Activated naive CD4-positive, alpha-beta T cell treated with anti-CD3 and anti-CD28 coated beads, Interleukin-2, amount 50 U/mL, for 72 hours (primary cell): ENCODE data around the gene CILP2. TPM values are rescaled to one million over a fixed set of nuclear protein-coding genes. Genes with fewer than 3 reads are reported as not detected.

Experiments used
- ATAC-seq, 2 donors: fragments of 150-1000 bp; cut with Tn5 transposase; 2 replicates each; pipeline ENCODE4 v1.10.0; 2021; ENCODE audit warnings: mild to moderate bottlenecking in 2 of 2, moderate library complexity in 2 of 2
- DNase-seq, 2 donors: peaks; one replicate each; pipeline ENCODE4 v3.0.0; 2021 to 2022; ENCODE audit warnings: low spot score in 2 of 2
- H3K27ac Mint-ChIP-seq, 2 donors: one replicate each; pipeline ENCODE4 v1.8.0; 2022; ENCODE audit warnings: mild to moderate bottlenecking in 2 of 2, mixed read lengths in 2 of 2
- H3K36me3 Mint-ChIP-seq, 2 donors: one replicate each; pipeline ENCODE4 v1.8.0; 2022; ENCODE audit warnings: mixed read lengths in 2 of 2
- H3K9me3 Mint-ChIP-seq, 2 donors: one replicate each; pipeline ENCODE4 v1.8.0; 2022; ENCODE audit warnings: mixed read lengths in 2 of 2
- total RNA-seq, 2 donors: library from RNA; stranded (reverse); gene quantifications; one replicate each; pipeline ENCODE4 v1.2.3, GENCODE V29; 2022

CILP2 gene
- total RNA-seq, 2 donors from 2014 or later, result 0.25 to 0.31 TPM

DNA sequence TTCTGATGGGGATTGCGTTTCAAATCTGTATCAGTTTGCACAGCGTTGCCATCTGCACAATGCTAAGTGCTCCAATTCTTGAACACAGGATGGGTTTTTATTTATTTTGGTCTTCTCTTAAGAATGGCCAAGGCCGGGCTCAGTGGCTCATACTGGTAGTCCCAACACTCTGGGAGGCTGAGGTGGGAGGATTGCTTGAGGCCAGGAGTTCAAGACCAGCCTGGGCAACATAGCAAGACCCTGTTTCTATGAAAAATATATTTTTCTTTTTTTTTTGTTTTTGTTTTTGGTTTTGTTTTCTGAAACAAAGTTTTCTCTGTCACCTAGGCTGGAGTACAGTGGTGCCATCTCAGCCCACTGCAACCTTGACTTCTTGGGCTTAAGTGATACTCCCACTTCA, 14.9 kb upstream of the CILP2 start:
- ATAC-seq (no peak), DNase-seq (no peak)
- peak overlapping the region in 1 of 2 donors; percentile 14 for H3K27ac Mint-ChIP-seq
- peaks cover 5 to 28% of the 10 kb centered on the region in 2 donors for H3K36me3 Mint-ChIP-seq
- H3K9me3 Mint-ChIP-seq, result no peaks in the 10 kb centered on the region

DNA sequence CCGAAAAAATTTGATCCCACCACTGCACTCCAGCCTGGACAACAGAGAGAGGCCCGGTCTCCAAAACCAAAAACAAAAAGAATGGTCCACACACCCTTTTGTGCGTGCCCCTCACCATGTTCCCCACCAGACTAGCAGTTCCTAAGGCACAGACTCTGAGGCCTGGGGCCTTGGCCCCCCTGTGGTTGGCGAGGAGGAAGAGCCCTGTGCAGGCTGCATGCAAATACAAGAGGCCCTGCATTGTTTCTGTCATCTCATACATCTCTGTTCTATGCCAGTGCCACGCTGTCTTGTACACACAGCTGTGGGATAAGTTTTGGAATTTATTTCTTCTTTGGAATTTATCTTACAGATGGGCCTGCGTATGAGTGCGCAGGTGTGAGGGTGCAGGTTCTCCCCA, 14.0 kb upstream of the CILP2 start:
- H3K36me3 Mint-ChIP-seq, result peaks cover 5 to 27% of the 10 kb centered on the region in 2 donors
- H3K27ac Mint-ChIP-seq, result no peak overlapping the region
- no peak for DNase-seq
- ATAC-seq, result no peak
- H3K9me3 Mint-ChIP-seq, result no peaks in the 10 kb centered on the region

- H3K36me3 Mint-ChIP-seq, result peaks cover 0 to 9% of the 10 kb centered on the region in 2 donors
- ATAC-seq (no peak), DNase-seq (no peak)
- no peak overlapping the region for H3K27ac Mint-ChIP-seq
- no peaks in the 10 kb centered on the region for H3K9me3 Mint-ChIP-seq
Measured at GRCh38 chr19:19525611-19526380, 12.3 kb upstream of the CILP2 start.

GRCh38 chr19:19526581-19527370, 11.3 kb upstream of the CILP2 start:
- DNase-seq (no peak), ATAC-seq (no peak)
- no peak overlapping the region for H3K27ac Mint-ChIP-seq
- no peaks in the 10 kb centered on the region for H3K9me3 Mint-ChIP-seq
- peaks cover 0 to 6% of the 10 kb centered on the region in 2 donors for H3K36me3 Mint-ChIP-seq

GRCh38 chr19:19527371-19527656, 10.8 kb upstream of the CILP2 start:
- Mint-ChIP-seq H3K27ac (no peak overlapping the region), H3K36me3 (peaks cover 0 to 6% of the 10 kb centered on the region in 2 donors), H3K9me3 (no peaks in the 10 kb centered on the region)
- no peak for DNase-seq
- ATAC-seq, result no peak

- DNase-seq (no peak), ATAC-seq (no peak)
- no peaks in the 10 kb centered on the region for H3K9me3 Mint-ChIP-seq
- H3K36me3 Mint-ChIP-seq, result peaks cover 0 to 1% of the 10 kb centered on the region in 2 donors
- H3K27ac Mint-ChIP-seq, result no peak overlapping the region
Measured at GRCh38 chr19:19527674-19528625, 10.1 kb upstream of the CILP2 start.

DNA sequence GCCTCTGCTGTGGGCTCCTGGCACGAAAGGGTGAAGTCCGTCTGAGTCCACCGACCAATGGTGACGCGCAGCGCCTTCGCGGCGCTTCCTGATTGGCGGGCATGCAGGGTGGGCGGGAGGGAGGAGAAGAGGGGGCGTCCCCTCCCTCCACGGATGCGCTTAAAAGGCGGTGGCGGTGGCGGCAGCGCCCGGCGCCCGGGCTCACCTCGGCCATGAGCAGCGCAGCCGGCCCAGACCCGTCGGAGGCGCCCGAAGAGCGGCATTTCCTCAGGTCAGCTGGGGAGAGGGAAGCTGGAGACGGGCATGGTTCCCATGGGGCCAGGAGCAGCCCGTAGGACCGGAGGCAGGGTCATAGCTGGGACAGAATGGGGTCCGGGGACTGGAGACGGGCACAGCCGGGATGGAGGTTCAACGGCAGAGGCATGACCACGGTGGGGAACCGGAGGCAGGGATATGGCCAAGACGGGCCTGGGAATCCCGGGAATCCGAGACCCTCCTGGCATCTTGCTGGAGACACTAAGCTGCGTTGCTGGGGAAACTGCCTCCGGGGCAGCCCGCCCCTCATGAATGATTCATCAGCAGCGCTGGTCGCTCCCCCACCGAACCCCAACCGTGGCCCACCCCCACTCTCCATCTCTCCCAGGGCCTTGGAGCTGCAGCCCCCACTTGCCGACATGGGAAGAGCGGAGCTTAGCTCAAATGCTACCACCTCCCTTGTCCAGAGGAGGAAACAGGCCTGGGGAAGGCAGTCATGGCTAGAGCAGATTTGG, 9.2 kb upstream of the CILP2 start, which contains the start of gene YJEFN3:
Gene YJEFN3 (plus strand): TSS at position 191 of the 770 bp plus-strand sequence. CDS start 22 bp downstream, at position 213.
- ATAC-seq (no peak), DNase-seq (no peak)
- no peaks in the 10 kb centered on the region for H3K36me3 Mint-ChIP-seq
- H3K9me3 Mint-ChIP-seq, result no peaks in the 10 kb centered on the region
- H3K27ac Mint-ChIP-seq, result no peak within 1 kb of the TSS

DNA sequence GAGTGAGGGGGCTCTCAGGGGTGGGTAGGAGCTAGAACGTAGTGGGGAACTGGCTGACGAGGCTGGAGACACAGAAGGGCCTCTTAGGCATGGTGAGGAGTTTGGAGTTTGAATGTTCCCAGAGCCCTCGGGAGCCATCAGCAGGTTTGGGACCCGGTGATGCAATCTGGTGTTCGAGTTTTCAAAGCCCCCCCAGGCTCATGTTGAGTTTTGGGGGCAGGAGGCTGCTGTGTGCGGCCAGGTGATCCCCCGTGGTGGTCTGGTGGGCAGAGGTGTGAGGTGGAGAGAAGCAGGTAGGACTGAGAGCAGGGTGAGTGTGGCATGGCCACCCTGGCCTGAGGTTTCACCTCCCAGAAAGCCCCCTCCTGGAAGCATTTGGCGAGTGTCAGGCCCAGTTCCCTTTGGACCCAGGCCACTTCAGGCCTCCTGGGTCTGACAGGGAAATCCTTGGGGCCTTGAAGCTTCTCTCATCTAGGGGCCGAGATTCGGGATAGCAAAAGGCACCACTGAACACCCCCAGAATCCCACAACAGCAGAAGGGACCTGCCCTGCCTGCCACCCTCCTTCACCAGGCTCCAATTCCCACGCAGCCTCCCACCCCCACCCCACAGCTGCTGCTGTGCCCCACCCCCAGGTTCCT, 8.2 kb upstream of the CILP2 start:
- DNase-seq, result no peak
- Mint-ChIP-seq H3K27ac (no peak overlapping the region), H3K9me3 (no peaks in the 10 kb centered on the region), H3K36me3 (no peaks in the 10 kb centered on the region)
- no peak for ATAC-seq

- no peaks in the 10 kb centered on the region for H3K9me3 Mint-ChIP-seq
- H3K36me3 Mint-ChIP-seq, result no peaks in the 10 kb centered on the region
- ATAC-seq, result no peak
- no peak for DNase-seq
- peak overlapping the region in 1 of 2 donors; percentile 40 for H3K27ac Mint-ChIP-seq
Measured at GRCh38 chr19:19530423-19530804, 7.7 kb upstream of the CILP2 start.

DNA sequence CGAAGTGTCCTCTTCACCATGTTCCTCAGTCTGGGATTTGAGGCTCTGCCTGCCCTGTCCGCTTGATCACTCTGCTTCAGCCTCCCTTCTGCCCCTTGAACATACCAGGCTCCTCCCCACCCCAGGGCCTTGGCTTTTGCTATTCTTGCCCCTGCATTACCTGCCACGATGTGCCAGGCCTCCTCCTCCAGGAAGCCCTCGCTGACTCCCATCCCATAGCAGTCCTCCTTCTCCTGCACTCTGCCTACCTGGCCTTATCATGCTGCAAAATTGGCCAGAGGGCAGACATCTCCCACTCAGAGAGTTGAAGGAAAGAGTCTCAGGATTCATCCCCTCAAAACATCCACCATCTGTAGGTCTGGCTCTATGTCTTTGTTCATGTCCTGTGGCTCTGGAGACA, 7.2 kb upstream of the CILP2 start:
- DNase-seq (no peak), ATAC-seq (no peak)
- Mint-ChIP-seq H3K9me3 (no peaks in the 10 kb centered on the region), H3K27ac (peak overlapping the region; percentile 40 to 91), H3K36me3 (no peaks in the 10 kb centered on the region)

GRCh38 chr19:19531951-19532805, 5.9 kb upstream of the CILP2 start:
- peak; percentile 83 to 95 for DNase-seq
- peak; percentile 81 to 89 for ATAC-seq
- Mint-ChIP-seq H3K9me3 (no peaks in the 10 kb centered on the region), H3K27ac (peak overlapping the region in 1 of 2 donors; percentile 25), H3K36me3 (no peaks in the 10 kb centered on the region)

DNA sequence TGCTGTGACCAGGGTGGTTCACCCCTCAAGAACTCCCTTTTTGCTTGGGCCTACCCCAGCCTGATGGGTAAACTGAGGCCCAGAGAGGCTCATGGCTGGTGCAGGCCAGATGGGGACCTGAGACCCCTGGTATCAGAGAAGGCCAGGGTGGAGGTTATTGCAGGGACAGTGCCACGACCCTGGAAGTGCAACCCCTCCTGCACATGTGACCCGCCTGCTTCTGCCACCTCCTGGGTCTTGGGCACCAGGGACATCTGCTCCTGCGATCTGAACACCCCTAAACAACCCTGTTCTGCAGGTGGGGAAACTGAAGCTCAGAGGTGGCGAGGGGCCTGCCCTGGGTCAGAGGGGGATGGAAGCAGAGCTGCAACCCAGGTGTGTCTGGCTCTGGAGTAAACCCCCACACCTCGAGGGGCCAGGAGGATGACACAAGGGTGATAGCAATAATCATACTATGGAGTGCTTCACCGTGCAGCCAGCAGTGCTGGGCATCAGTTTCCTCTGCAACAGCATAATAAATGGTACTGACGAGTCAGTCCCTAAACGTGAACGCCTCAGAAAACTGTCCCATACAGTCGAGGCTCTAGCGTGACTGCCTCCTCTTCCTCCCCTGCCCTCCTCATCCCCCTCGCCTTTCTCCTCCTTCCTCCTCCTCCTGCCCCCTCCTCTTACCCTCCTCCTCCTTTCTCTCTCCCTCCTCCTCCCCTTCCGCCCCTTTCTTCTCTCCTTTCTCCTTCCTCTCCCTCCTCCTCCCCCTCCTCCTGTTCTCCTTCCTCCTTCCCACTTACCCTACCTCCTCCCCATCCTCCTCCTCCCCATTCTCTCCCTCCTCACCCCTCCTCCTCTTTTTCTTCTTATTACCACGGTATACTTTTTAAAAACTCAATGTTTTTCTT, 5.0 kb upstream of the CILP2 start:
- no peak overlapping the region for H3K27ac Mint-ChIP-seq
- no peaks in the 10 kb centered on the region for H3K36me3 Mint-ChIP-seq
- ATAC-seq (no peak), DNase-seq (no peak)
- no peaks in the 10 kb centered on the region for H3K9me3 Mint-ChIP-seq

DNA sequence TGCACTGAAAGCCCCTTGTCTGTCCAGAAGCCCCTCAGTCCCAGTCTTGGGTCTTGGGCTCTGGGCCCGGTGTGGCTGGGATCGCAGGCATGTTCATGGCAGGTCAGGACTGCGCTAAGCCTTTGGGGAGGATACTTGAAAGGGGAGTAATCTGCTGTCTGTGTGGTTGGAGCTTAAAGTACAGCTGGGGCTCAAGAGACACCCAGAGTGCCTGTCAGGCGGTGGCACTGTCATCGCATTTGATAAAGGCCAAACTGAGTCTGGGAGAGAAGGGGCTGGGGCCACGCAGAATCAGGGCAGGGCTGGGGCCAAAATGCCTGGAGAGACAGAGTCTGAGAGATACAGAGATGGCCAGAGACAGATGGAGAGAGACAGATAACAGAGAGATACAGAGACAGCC, 4.2 kb upstream of the CILP2 start:
- H3K36me3 Mint-ChIP-seq, result no peaks in the 10 kb centered on the region
- ATAC-seq, result no peak
- peak overlapping the region in 1 of 2 donors; percentile 8 for H3K27ac Mint-ChIP-seq
- H3K9me3 Mint-ChIP-seq, result no peaks in the 10 kb centered on the region
- DNase-seq, result no peak

- Mint-ChIP-seq H3K9me3 (no peaks in the 10 kb centered on the region), H3K27ac (peak overlapping the region in 1 of 2 donors; percentile 8), H3K36me3 (no peaks in the 10 kb centered on the region)
- DNase-seq, result no peak
- no peak for ATAC-seq
Measured at GRCh38 chr19:19534556-19535265, 3.4 kb upstream of the CILP2 start.
